ENCODE results near the gene PABPN1L.

PABPN1L gene

GRCh38 chr16:88853325-88853941 lies 13.0 kb downstream of the PABPN1L start:
- no peak for DNase-seq (ENCODE audit: low read depth in 2 of 3, low spot score in 2 of 3)

- no peak for DNase-seq (ENCODE audit: low read depth in 2 of 3, low spot score in 2 of 3)
Observed at GRCh38 chr16:88851616-88852015, 14.8 kb downstream of the PABPN1L start.

- DNase-seq (ENCODE audit: low read depth in 2 of 3, low spot score in 2 of 3) = no peak
Observed at GRCh38 chr16:88850531-88851199, 15.8 kb downstream of the PABPN1L start.

DNA sequence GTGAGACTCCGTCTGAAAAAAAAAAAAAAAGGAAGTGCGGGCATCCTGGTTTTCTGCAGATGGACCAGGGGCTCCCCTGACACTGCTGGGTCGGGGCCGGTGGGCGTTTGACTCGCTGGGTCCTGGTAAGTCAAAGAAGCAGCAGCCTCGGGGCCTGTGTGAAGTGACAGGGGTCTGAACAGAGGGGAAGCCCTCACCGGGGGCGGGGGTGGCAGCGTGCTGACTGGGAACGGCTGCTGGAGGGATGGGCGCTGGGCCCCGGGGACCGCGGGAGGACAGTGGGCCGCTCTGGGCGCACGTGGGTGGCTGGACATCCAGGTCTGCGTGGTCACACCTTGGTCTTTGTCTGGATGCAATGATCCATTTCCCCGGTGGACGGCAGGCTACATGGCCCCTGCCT lies 17.9 kb downstream of the PABPN1L start:
- DNase-seq (ENCODE audit: low read depth in 2 of 3, low spot score in 2 of 3) = no peak

DNA sequence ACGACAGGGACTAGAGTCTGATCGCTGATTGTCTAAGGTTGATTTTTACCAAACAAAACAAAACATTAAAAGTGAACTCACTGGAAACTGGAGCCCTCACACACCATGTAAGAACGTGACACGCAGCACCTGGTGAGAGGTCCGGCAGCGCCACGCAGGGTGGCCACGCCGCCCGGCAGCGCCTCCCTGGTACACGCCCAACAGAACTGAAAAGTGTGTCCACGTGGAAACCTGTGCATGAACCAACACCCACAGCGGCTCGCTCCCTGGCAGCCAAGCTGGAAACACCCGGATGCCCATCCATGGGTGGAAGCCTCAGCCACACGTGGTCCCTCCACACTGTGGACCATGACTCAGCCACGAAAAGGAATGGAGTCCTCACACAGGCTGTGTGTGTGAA lies 18.8 kb downstream of the PABPN1L start:
- no peak for DNase-seq (ENCODE audit: low read depth in 2 of 3, low spot score in 2 of 3)

- DNase-seq (ENCODE audit: low read depth in 2 of 3, low spot score in 2 of 3) = no peak
Observed at GRCh38 chr16:88846088-88846487, 20.4 kb downstream of the PABPN1L start.

DNA sequence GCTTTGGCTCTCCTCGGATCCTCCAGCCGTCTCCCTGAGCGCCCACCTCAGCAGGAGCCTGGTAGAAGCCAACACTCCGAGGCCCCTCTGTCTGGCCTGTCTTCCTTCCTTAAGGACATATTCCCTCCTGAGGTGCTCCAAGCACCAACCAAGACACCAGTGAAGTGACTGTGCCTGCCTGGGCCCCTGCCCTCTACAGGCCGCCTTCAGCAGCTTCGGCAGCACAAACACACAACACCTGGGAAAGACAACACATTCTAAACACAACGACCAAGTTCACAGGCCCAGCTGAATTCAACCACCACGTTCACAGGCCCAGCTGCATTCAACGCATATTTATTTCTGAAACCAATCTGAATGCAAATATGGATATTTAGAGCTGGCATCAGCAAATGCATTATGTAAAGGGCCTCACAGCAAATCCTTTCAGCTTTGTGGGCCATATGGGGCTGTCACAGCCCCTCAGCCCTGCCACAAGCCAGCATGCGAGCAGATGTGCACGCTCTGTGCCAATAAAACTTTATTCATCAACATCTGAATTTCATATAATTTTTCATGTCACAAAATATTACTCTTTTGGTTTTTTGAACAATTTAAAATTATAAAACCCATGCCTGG lies 21.9 kb downstream of the PABPN1L start:
- DNase-seq (ENCODE audit: low read depth in 2 of 3, low spot score in 2 of 3) = no peak

- DNase-seq (ENCODE audit: low read depth in 2 of 3, low spot score in 2 of 3) = no peak
Observed at GRCh38 chr16:88843256-88843655, 23.2 kb downstream of the PABPN1L start.

- no peak for DNase-seq (ENCODE audit: low read depth in 2 of 3, low spot score in 2 of 3)
Observed at GRCh38 chr16:88842806-88843205, 23.7 kb downstream of the PABPN1L start.

- no peak for DNase-seq (ENCODE audit: low read depth in 2 of 3, low spot score in 2 of 3)
Observed at GRCh38 chr16:88842308-88842756, 24.1 kb downstream of the PABPN1L start.

- no peak for DNase-seq (ENCODE audit: low read depth in 2 of 3, low spot score in 2 of 3)
Observed at GRCh38 chr16:88841521-88842307, 24.7 kb downstream of the PABPN1L start.

DNA sequence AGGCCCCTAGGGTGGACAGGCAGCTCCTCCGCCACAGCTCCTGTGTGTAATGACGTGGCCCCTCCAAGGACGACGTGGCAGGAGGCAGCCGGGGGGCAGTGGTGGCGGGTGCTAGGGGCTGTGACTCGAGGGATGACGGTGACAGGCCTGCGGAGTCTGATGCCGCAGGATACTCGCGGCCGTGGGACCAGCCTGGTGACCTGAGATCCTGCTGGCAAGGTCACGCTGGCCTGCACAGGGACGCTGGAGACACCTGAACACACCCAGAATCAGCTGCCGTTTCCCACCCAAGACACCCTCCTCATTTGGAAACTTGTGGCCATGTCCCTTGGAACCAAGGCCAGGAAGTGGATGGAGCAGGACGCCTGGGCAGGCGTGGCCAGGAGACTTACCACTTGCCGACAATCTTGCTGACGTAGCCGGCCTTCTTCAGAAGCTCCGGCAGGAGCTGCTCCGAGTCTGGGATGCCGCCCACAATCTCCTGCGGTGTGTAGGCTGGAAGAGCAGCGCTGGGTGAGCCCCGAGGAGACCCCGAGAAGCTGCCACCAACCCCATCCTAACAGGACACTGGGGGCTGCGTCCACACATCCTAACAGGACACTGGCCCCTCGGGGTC lies 25.8 kb downstream of the PABPN1L start:
- DNase-seq (ENCODE audit: low read depth in 2 of 3, low spot score in 2 of 3) = no peak

DNA sequence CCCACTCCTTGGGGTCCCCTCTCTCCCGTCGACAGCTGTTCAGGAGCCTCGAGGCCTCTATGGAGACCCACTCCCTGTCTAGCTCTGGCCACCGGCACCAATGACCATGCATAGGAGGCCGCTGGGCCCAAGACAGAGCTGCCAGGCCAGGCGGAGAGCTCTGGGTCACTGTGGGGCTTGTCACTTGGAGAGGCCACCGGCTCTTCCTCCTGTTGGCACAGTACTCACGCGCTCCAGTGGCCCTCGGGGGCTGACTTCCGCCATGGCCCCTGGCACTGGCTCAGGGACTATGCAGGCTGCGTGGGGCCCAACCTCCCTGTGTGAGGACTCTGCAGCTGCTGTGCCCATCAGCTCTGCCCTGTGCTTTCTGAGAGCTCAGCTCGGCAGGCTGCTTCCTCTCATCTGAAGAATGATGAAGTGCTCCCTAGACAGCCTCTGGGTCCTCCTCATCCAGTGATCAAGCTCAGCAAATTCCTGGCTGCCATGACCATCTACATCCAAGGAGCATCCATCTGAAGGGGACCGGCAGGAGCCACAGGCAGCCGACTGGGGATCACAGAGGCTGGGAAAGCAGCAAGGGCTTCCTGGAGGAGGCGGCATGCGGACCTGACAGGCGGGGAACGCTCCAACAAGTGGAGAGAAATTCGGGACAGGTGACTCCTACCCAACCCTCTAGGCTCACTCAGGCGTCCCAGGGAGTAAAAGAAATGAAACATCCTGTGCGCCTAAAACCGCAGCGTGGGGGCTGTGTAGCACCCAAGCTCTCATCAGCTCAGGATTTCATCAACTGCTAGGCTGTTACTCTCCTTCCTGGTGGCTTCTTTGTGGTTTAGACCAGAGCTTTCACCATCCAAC lies 26.5 kb downstream of the PABPN1L start:
- DNase-seq (ENCODE audit: low read depth in 2 of 3, low spot score in 2 of 3) = no peak

DNA sequence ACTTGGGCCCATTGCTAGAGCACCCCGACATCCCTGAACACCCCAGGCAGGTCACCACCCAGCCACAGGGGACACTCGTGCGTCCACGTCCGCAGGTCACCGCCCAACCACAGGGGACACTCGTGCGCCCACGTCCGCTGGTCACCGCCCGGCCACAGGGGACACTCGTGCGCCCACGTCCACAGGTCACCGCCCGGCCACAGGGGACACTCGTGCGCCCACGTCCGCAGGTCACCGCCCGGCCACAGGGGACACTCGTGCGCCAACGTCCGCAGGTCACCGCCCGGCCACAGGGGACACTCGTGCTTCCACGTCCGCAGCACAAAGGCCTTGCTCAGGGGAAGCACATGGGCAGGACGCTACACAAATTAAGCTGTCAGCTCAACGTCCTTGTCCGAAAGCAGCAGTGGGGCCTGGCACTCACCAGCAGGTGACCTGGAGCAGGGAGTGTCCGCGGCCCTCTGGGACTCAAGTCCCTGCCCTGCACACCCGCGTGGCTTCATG lies 27.4 kb downstream of the PABPN1L start:
- DNase-seq (ENCODE audit: low read depth in 2 of 3, low spot score in 2 of 3) = no peak

- no peak for DNase-seq (ENCODE audit: low read depth in 2 of 3, low spot score in 2 of 3)
Observed at GRCh38 chr16:88838566-88838965, 27.9 kb downstream of the PABPN1L start.

- DNase-seq (ENCODE audit: low read depth in 2 of 3, low spot score in 2 of 3) = no peak
Observed at GRCh38 chr16:88837806-88838205, 28.7 kb downstream of the PABPN1L start.

DNA sequence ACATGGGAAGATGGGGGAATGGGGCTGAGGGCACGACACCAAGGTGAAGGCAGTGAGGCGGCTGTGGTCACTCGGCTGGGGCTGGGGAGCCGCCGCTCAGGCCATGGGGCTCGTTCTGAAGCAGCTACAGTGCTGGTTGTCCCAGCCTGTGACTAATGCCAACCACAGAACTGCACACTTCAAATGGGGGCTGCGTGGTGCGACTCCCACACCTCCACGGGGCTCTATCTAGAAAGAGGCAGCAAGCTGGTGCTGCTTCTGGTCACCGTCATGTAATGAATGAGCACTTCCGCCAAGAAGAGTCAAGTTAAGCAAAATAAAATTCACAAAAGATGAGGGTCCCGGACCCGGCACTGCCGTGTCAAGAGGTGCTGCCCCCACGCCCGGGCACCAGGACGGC lies 29.7 kb downstream of the PABPN1L start:
- no peak for DNase-seq (ENCODE audit: low read depth in 2 of 3, low spot score in 2 of 3)

GRCh38 chr16:88835818-88836217 lies 30.6 kb downstream of the PABPN1L start:
- no peak for DNase-seq (ENCODE audit: low read depth in 2 of 3, low spot score in 2 of 3)

GRCh38 chr16:88835383-88835782 lies 31.1 kb downstream of the PABPN1L start:
- no peak for DNase-seq (ENCODE audit: low read depth in 2 of 3, low spot score in 2 of 3)

DNA sequence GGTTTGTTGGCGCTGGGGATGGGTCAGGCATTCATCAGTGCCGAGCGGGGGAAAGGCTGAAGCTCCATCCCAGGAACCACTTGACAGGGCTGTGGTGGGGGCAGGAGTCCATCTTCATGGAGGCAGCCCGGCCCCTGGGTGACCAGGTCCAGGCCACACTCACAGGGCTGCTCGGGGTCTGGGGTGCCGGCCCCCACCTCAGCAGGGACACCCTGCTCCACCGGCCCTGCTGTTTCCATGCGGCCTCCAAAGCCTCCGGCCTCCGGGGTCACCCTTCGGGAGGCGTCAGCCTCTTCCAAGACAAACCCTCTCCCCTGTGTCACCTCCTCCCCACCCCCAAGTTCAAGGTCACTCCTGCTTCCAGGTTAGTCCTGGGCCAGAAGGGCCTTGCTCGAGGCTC lies 31.8 kb downstream of the PABPN1L start:
- no peak for DNase-seq (ENCODE audit: low read depth in 2 of 3, low spot score in 2 of 3)

Measured in activated CD8-positive, alpha-beta memory T cell treated with anti-CD3 and anti-CD28 coated beads for 48 hours (primary cell).